B cell (primary cell): ENCODE results near the gene FRMPD4. TPM values are rescaled to one million over a fixed set of nuclear protein-coding genes. Genes with fewer than 3 reads are reported as not detected.

Experiments used
- ATAC-seq: fragments of 200-7000 bp; cut with Tn5 transposase; one replicate; pipeline ENCODE4 v1.10.0; 2021; ENCODE audit warnings: low read depth, mild to moderate bottlenecking, moderate number of reproducible peaks, moderate library complexity
- CTCF ChIA-PET: fragments of 350-600 bp; sonication (Branson Sonifier 250); formaldehyde crosslinking; loops from one replicate; lab custom pipeline; 2021; ENCODE audit warnings: antibody characterized with exemption, inconsistent platforms; lab: Charles Lee
- POLR2A ChIA-PET: fragments of 350-600 bp; sonication (Branson Sonifier 250); formaldehyde crosslinking; loops from one replicate; lab custom pipeline; 2021; ENCODE audit warnings: antibody characterized with exemption; lab: Charles Lee
- DNase-seq: peaks from one replicate; pipeline ENCODE4 v3.0.0; 2013
- H2AFZ ChIP-seq: 2 replicates; pipeline ENCODE4 v1.6.1; 2012; ENCODE audit warnings: mild to moderate bottlenecking, low read depth, low read length; ENCODE audit not compliant: insufficient read depth, poor library complexity, severe bottlenecking
- H3K27ac ChIP-seq, 2 donors: 1 replicate in 1 of 2; 2 replicates in 1 of 2; pipeline ENCODE4 v1.5.1; 2012 to 2013; ENCODE audit warnings: low read length in 2 of 2, mild to moderate bottlenecking in 2 of 2, moderate library complexity in 1 of 2
- H3K27me3 ChIP-seq, 4 experiments: fragments of 200-600 bp in 1 of 4; sonication (generic) in 1 of 4; replicated peaks in 1 of 4; 1 replicate in 2 of 4; 2 replicates in 2 of 4; pipeline versions ENCODE4 v1.6.1 to v1.7.0; 2013 to 2016; ENCODE audit warnings: low read length in 3 of 4, mild to moderate bottlenecking in 2 of 4, mixed read lengths in 1 of 4, moderate library complexity in 1 of 4; ENCODE audit not compliant: insufficient read depth in 4 of 4, control insufficient read depth in 3 of 4; ENCODE audit errors: control extremely low read depth in 1 of 4
- H3K36me3 ChIP-seq, 2 experiments: replicated peaks in 1 of 2; 1 replicate in 1 of 2; 2 replicates in 1 of 2; pipeline versions ENCODE4 v1.6.1 to v1.7.1; 2013; ENCODE audit warnings: low read length in 1 of 2; ENCODE audit not compliant: insufficient read depth in 2 of 2, control insufficient read depth in 1 of 2; ENCODE audit errors: control extremely low read depth in 1 of 2, extremely low read depth in 1 of 2
- H3K4me1 ChIP-seq, 2 donors: fragments of 200-600 bp in 1 of 2; sonication (generic) in 1 of 2; 1 replicate in 1 of 2; 2 replicates in 1 of 2; pipeline versions ENCODE4 v1.5.1 to v1.6.1; 2013 to 2017; ENCODE audit warnings: low read length in 2 of 2; ENCODE audit not compliant: control insufficient read depth in 2 of 2, insufficient read depth in 2 of 2
- H3K4me2 ChIP-seq: replicated peaks from 2 replicates; pipeline ENCODE3; 2012; ENCODE audit warnings: mild to moderate bottlenecking, low read depth, low read length; ENCODE audit not compliant: poor library complexity, severe bottlenecking
- H3K4me3 ChIP-seq, 5 experiments: fragments of 200-600 bp in 1 of 5; sonication (generic) in 1 of 5; 1 replicate in 3 of 5; 2 replicates in 2 of 5; pipeline versions ENCODE4 v1.5.1 to v1.7.0; 2011 to 2016; ENCODE audit warnings: low read length in 4 of 5, mild to moderate bottlenecking in 4 of 5, low read depth in 2 of 5, control low read depth in 1 of 5, moderate library complexity in 1 of 5; ENCODE audit not compliant: insufficient read depth in 1 of 5; ENCODE audit errors: control extremely low read depth in 1 of 5, extremely low read depth in 1 of 5
- H3K79me2 ChIP-seq: fragments of 200-600 bp; sonication (generic); one replicate; pipeline ENCODE4 v1.6.0; 2016; ENCODE audit warnings: low read length; ENCODE audit not compliant: control insufficient read depth, insufficient read depth
- H3K9ac ChIP-seq: fragments of 200-600 bp; sonication (generic); 2 replicates; pipeline ENCODE4 v1.6.1; 2017; ENCODE audit warnings: mild to moderate bottlenecking, low read length, moderate library complexity
- H3K9me3 ChIP-seq, 3 donors: one replicate each; pipeline versions ENCODE4 v1.6.1 to v1.7.1; 2013; ENCODE audit warnings: low read length in 2 of 3; ENCODE audit not compliant: control insufficient read depth in 2 of 3, insufficient read depth in 1 of 3; ENCODE audit errors: control extremely low read depth in 1 of 3
- H4K20me1 ChIP-seq: 2 replicates; pipeline ENCODE4 v1.6.0; 2012; ENCODE audit warnings: mild to moderate bottlenecking, low read length; ENCODE audit not compliant: insufficient read depth, control insufficient read depth, poor library complexity, severe bottlenecking
- H3K27ac Mint-ChIP-seq: one replicate; pipeline ENCODE4 v1.8.0; 2021; ENCODE audit warnings: mixed read lengths
- H3K27me3 Mint-ChIP-seq: one replicate; pipeline ENCODE4 v1.8.0; 2021; ENCODE audit warnings: mixed read lengths
- H3K4me1 Mint-ChIP-seq: one replicate; pipeline ENCODE4 v1.8.0; 2021; ENCODE audit warnings: mixed read lengths
- H3K4me3 Mint-ChIP-seq: one replicate; pipeline ENCODE4 v1.8.0; 2021; ENCODE audit warnings: mixed read lengths
- H3K9me3 Mint-ChIP-seq: one replicate; pipeline ENCODE4 v1.8.0; 2022; ENCODE audit warnings: mixed read lengths; ENCODE audit not compliant: insufficient read depth
- EZH2 ChIP-seq: IDR thresholded peaks from 2 replicates; pipeline ENCODE4 v1.6.1; 2012; ENCODE audit warnings: borderline replicate concordance, low read depth, mild to moderate bottlenecking, moderate library complexity, low read length; ENCODE audit not compliant: insufficient read depth, poor library complexity, severe bottlenecking
- WGBS: methylation state at CpG from one replicate; pipeline ENCODE4 v1.1.5; 2013; ENCODE audit warnings: missing lambda C conversion rate; ENCODE audit not compliant: insufficient coverage; 5-methylcytosine and 5-hydroxymethylcytosine counted together
- intact Hi-C: fragments of 100-400 bp; cut with micrococcal nuclease; formaldehyde crosslinking; loops from one replicate; pipeline ENCODE4 v1.10.0; 2022
- polyA plus RNA-seq: library from polyadenylated mRNA; depleted of rRNA; stranded (reverse); fragments of >200 nt; gene quantifications from 2 replicates; pipeline ENCODE4 v1.2.3, GENCODE V29; 2012
- total RNA-seq, 2 donors: library from RNA; stranded (reverse); fragments of 120-200 nt in 1 of 2; gene quantifications; 1 replicate in 1 of 2; 2 replicates in 1 of 2; pipeline versions ENCODE4 v1.2.3 to v1.2.4, GENCODE V29; 2013 to 2022
- TF ChIP-seq, protein P1 (sequence below): fragments of 200-600 bp; IDR thresholded peaks from one replicate; pipeline ENCODE4 v1.8.0; 2022; ENCODE audit warnings: antibody characterized with exemption, mild to moderate bottlenecking

FRMPD4 gene
- total and polyA plus RNA-seq, 2 donors (not counting 1 experiment from before 2014, with no cell fraction given): not detected

DNA sequence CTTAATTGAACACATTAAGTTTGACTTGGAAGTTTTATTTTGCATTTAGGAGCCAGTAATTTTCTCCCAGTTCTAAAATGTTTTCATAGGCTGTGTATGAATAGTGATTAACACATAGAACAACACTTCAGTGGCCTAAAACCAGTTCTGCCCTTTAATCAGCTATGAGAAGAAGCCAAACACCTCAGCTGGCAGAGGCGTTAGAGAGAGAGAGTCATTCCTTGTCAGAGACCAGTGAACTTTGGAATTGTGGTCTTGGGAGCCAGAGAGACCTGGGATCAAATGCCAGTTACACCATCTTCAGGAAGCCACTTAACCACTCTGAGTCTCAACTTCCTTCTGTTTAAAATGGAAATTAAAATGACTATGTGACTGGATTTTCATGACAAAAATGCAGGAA, 613.6 kb downstream of the FRMPD4 start:
- Mint-ChIP-seq H3K27ac (no peak overlapping the region), H3K4me1 (no peaks in the 10 kb centered on the region), H3K4me3 (no peak overlapping the region), H3K9me3 (no peaks in the 10 kb centered on the region), H3K27me3 (peaks cover 3% of the 10 kb centered on the region)
- POLR2A ChIA-PET: no interaction called here
- no peak for DNase-seq
- H3K4me2 ChIP-seq: no peak overlapping the region
- H3K4me1 ChIP-seq: no peaks in the 10 kb centered on the region
- CTCF ChIA-PET: interaction anchor here (1.7 kb wide), 1 partner anchor 18 kb away, joined by 5 read pairs; no protein-coding TSS in a partner anchor
- TF ChIP-seq, protein P1, sequence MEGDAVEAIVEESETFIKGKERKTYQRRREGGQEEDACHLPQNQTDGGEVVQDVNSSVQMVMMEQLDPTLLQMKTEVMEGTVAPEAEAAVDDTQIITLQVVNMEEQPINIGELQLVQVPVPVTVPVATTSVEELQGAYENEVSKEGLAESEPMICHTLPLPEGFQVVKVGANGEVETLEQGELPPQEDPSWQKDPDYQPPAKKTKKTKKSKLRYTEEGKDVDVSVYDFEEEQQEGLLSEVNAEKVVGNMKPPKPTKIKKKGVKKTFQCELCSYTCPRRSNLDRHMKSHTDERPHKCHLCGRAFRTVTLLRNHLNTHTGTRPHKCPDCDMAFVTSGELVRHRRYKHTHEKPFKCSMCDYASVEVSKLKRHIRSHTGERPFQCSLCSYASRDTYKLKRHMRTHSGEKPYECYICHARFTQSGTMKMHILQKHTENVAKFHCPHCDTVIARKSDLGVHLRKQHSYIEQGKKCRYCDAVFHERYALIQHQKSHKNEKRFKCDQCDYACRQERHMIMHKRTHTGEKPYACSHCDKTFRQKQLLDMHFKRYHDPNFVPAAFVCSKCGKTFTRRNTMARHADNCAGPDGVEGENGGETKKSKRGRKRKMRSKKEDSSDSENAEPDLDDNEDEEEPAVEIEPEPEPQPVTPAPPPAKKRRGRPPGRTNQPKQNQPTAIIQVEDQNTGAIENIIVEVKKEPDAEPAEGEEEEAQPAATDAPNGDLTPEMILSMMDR: no peak
- no peak for TF ChIP-seq EZH2
- intact Hi-C loops: no loop called here
- no peak overlapping the region for H3K9ac ChIP-seq
- no peak for ATAC-seq
- H3K27ac ChIP-seq: no peak overlapping the region
- no peaks in the 10 kb centered on the region for H3K36me3 ChIP-seq
- H3K27me3 ChIP-seq: no peaks in the 10 kb centered on the region
- no peak overlapping the region for H3K4me3 ChIP-seq
- 80% methylated on average over 1 of the region's 1 CpG for WGBS
- no peak overlapping the region for H2AFZ ChIP-seq
- H3K79me2 ChIP-seq: no peaks in the 10 kb centered on the region
- no peaks in the 10 kb centered on the region for H4K20me1 ChIP-seq
- H3K9me3 ChIP-seq: no peaks in the 10 kb centered on the region

GRCh38 chrX:12753366-12753765, 615.1 kb downstream of the FRMPD4 start:
- no peaks in the 10 kb centered on the region for H4K20me1 ChIP-seq
- TF ChIP-seq EZH2: no peak
- TF ChIP-seq, protein P1: no peak
- CTCF ChIA-PET: no interaction called here
- no peaks in the 10 kb centered on the region for H3K9me3 Mint-ChIP-seq
- no peaks in the 10 kb centered on the region for H3K4me1 Mint-ChIP-seq
- no peak overlapping the region for H3K27ac ChIP-seq
- H3K9ac ChIP-seq: no peak overlapping the region
- no peak for ATAC-seq
- H3K27ac Mint-ChIP-seq: no peak overlapping the region
- POLR2A ChIA-PET: no interaction called here
- no peak overlapping the region for H3K4me2 ChIP-seq
- no peaks in the 10 kb centered on the region for H3K4me1 ChIP-seq
- no peak overlapping the region for H3K4me3 ChIP-seq
- no peak overlapping the region for H3K4me3 Mint-ChIP-seq
- no peaks in the 10 kb centered on the region for H3K27me3 ChIP-seq
- peaks cover 3% of the 10 kb centered on the region for H3K27me3 Mint-ChIP-seq
- intact Hi-C loops: no loop called here
- no peaks in the 10 kb centered on the region for H3K36me3 ChIP-seq
- no peak overlapping the region for H2AFZ ChIP-seq
- WGBS: no CpG with 5 or more reads among the region's 2 CpGs
- no peak for DNase-seq
- no peaks in the 10 kb centered on the region for H3K79me2 ChIP-seq
- H3K9me3 ChIP-seq: no peaks in the 10 kb centered on the region
